ENCODE results near the gene ANKRD34B.
A peak's percentile ranks its signal among the peaks of the same experiment; 100 is the strongest.
"Not testable (repeated sequence)": the region's sequence is repeated elsewhere in the genome, so short reads cannot be mapped to it uniquely, and the experiment has no call there.

The ANKRD34B gene

DNA sequence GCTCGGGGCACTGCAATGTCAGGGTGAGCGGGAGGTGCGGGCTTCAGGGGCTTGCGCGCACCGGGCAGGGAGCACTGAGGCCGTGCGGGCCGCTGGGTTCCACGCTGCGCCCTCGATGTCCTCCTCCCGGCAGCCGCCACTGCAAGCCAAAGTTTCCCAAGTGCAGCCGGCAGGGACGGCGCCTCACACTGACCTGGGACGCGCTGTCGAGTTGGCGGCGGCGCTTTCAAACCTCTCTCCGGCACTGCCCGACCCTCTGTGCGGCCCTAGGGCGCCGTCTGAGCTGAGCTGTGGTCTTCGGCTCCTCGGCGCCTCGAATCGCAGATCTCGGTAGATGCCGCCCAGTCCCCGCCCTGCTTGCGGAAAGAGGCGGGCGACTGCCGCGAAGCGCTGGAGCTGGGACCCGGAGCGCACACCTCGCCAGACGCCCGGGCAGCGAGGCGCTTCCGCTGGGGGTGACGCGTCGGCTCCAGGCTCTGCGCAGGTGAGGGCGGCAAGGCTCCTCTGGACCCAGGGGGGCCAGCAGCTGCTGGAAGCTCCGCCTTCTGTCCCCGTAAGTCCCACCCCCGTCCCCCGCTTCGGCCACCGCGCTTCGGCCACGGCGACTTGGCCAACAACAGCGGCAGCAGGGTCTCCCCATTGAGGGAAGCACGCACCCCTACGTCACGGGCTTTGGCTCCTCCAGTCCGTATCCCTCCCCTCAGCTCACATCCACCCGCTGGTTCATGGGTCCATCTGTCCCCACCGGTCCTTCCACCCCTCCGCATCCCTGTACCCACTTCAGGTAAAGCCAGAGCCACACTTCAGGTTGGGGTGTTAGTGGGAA lies at the start of gene ANKRD34B:
TSS of gene ANKRD34B (minus strand) at position 320 of the 826 bp plus-strand sequence. CDS start 10,261 bp downstream, outside the sequence.
- DNase-seq (ENCODE audit: extremely low read depth in 1 of 2, low read depth in 1 of 2) = peak; percentile 20 to 23

DNA sequence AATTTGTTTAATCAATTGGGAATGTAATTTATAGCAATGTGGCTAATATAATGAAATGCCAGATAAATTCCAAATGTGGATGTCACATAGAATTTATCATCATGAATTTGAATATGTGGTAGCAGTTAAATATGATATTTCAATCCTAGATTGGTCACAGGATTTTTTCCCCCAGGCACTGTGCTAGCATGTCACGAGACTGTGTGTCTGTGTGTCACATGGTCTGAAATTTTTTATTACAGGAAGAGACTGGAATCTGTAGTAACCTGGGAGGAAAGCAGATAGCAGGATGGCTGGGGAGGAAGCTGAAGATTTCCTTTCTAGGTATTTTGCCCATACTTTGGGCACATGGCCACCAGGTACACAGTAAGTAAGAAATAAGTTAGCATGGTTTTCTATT lies 49.0 kb upstream of the ANKRD34B start:
- DNase-seq (ENCODE audit: extremely low read depth in 1 of 2, low read depth in 1 of 2) = no peak

DNA sequence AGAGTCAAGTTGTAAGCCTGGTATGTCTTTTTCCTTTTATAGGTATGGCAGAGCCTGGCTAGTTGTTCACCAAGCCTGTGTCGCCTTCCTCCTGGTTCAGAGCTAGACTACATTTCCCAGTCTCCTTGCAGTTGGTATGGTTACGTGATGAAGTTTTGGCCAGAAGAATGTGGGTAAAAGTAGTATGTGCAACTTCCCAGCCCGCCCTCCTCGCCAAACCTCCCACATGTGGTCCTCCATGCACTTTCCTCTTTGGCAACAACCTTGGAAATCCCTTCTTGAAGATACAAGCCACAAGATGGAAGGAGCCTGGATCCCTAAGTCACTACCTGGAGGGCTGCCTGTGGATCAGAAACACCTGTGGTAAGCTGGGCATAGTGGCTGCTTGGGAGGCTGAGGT lies 48.4 kb upstream of the ANKRD34B start:
- DNase-seq (ENCODE audit: extremely low read depth in 1 of 2, low read depth in 1 of 2) = no peak

DNA sequence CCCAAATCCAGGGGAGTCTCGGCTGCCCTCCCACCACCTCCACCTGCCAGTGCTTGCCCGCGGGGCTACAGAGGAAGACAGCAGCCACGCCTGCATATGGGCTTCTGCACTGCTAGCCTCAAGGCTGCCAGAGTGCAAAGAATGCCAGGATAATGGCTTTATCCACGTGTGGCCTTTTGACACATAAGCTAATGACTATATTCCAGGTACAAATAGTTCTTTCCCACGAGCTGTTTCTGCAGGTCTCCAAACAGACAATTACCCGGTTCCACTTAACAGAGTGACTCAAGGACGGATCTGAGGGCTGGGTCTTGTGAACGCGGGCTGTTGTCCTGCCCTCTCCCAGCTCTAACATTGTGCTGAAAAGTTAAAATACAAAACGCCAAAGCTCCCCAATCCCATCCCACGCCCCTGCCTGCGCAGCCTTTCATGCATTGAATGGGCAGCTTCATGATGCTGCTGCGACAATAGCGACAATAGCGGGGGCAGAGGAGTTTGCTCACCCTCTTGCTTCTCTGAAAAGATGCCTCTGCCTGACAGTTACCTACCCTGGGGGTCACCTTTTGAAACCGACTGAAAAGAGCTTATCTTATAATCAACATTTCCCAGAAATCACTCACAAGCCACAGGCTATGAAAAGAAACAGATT lies 45.3 kb upstream of the ANKRD34B start:
- DNase-seq (ENCODE audit: extremely low read depth in 1 of 2, low read depth in 1 of 2) = no peak

DNA sequence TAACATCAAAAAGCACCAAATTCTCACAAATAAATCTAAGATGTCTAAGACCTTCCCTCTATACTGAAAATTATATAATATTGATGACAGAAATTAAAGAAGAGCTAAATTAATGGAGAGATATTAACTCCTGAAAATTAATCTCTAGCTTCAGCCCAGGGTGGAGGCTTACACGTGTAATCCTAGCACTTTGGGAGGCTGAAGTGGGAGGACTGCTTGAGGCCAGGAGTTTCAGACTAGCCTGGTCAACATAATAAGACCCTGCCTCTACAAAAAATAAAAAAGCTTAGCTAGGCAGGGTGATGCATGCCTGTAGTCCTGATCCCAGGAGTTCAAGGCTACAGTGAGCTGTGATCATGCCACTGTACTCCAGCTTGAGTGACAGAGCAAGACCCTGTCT lies 39.6 kb upstream of the ANKRD34B start:
- no peak for DNase-seq (ENCODE audit: extremely low read depth in 1 of 2, low read depth in 1 of 2)

DNA sequence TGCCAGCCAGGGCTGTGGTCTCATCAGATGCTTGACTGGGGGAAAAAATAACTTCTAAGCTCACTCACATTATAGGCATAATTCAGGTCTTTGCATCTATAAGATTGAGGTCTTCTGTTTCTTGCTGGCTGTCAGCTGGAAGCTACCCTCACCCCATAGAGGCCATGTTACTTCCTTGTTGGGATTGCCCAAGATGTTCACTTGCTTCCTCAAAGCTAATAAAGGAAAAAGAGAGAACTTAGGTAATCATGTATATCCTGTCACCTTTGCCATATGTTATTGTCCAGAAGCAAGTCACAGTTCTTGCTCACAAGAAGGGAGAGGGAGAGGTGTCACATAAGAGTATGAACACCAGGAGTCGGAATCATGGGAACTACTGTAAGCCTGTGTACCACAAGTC lies 38.7 kb upstream of the ANKRD34B start:
- no peak for DNase-seq (ENCODE audit: extremely low read depth in 1 of 2, low read depth in 1 of 2)

DNA sequence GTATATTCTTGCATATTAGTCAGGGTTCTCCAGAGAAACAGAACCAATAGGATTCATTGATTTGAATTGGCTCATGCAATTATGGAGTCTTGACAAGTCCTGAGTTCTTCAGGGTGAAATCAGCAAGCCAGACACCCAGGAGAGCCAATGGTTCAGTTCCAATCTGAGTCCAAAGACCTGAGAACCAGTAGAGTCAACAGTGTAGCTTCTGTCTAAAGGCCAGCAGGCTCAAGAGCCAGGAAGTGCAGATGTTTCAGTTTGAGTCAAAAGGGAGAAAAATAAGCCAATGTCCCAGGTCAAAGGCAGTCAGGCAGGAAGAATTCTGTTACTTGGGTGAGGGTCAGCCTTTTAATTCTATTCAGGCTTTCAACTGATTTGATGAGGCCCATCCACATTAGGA lies 37.8 kb upstream of the ANKRD34B start:
- DNase-seq (ENCODE audit: extremely low read depth in 1 of 2, low read depth in 1 of 2) = no peak

DNA sequence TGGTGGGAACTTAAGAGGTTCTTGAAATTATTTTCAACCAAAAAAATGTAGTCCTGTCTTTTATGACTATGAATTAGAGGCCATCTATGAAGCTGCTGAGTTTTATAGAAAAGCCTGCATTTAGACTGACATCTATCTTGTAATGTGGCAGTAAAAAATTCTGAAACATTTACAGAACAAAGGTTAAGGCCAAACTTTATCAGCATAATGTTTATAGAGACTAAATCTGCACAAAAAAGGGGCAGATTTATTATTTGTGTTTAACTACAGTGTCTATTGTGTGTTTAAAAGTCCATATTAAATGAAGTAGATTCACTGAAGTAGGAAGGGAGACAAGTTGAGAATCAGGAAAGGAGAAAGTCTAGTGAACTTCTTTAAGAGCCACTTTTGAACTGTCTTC lies 37.3 kb upstream of the ANKRD34B start:
- no peak for DNase-seq (ENCODE audit: extremely low read depth in 1 of 2, low read depth in 1 of 2)

DNA sequence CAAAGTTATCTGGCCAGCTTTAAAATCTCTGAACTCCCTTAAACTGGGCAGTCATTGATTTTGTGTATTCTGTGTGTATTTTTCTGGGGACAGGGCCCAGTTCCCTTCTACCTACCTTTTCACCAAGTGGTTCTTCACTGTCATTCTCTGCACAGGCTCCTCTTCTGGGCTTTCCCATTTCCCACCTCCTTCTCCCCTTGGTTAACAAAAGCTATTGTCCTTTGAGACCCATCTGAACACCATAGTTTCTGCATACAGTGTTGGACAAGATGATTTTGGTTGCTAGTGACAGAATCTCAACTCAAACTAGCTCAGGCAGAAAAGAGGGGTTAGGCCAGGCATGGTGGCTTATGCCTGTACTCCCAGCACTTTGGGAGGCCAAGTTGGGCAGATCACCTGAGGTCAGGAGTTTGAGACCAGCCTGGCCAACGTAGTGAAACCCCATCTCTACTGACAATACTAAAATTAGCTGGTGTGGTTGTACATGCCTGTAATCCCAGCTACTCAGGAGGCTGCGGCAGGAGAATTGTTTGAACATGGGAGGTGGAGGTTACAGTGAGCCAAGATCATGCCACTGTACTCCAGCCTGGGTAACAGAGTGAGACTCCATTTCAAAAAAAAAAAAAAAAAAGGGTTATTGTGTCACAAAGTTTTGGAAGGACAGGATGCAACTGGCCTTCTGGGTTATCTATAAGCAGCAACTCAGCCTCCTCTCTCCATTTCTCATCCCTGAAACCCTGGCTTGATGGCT lies 31.0 kb upstream of the ANKRD34B start:
- DNase-seq (ENCODE audit: extremely low read depth in 1 of 2, low read depth in 1 of 2) = no peak

DNA sequence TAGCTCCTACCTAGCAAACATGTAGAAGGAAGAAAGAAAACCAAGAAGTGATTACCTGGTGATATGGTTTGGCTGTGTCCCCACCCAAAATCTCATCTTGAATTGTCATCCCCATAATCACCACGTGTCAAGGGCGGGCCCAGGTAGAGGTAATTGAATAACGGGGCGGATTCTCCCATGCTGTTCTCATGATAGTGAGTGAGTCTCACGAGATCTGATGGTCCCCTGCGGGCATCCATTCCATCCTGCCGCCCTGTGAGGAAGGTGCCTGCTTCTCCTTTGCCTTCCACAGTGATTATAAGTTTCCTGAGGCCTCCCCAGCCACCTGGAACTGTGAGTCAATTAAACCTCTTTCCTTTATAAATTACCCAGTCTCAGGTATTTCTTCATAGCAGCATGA lies 27.4 kb upstream of the ANKRD34B start:
- no peak for DNase-seq (ENCODE audit: extremely low read depth in 1 of 2, low read depth in 1 of 2)

DNA sequence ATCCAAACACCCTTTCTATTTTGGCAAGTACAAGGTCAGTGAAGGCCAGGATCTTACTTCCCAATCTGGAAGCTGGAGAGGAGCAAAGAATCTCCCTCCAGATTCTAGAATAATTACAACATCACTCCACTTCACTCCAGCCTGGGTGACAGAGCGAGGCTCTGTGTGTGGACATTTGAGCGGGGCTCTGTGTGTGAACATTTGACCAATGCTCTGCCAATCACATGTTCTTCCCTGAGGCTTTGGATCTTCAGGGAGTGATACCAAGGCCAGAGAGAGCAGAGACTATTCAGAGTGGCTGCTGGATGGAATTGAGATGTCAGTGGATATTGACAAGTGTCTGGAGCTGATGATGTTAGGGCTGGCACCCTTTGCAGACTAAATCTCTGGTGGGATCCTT lies 24.7 kb upstream of the ANKRD34B start:
- DNase-seq (ENCODE audit: extremely low read depth in 1 of 2, low read depth in 1 of 2) = no peak

DNA sequence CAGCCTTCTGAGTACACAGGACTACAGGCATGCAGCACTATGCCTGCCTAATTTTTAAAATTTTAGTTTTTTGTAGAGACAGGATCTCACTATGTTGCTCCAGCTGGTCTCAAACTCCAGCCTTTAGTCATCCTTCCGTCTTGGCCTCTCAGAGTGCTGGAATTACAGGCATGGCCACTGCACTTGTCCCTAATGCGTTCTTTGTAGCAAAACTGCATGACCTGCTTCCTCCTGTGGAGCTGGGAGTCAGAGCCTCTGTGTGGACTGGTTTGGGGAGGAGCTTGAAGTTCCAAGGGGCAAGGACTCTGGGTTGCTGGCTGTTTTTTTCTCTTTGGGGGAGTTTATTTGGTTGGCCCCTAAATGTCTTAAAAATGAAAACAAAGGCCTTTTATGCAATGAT lies 22.7 kb upstream of the ANKRD34B start:
- no peak for DNase-seq (ENCODE audit: extremely low read depth in 1 of 2, low read depth in 1 of 2)

DNA sequence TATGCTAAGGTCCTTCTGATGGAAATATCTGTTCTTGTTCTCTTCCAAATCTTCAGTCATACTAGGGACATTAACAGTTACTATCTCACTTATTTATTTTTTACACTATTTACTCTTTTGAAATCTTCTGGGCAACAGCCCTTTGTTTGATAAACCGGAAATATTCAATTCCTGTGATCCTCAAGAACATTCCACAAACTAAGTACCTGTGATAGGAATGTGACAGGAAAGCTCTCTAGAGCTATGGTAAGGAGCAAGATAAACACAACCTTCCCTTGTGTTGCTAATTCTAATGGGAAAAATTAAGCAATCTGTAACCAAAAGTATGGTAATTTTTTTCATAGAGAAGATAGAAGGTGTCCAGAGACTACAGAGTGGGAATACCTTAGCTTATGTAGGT lies 22.0 kb upstream of the ANKRD34B start:
- DNase-seq (ENCODE audit: extremely low read depth in 1 of 2, low read depth in 1 of 2) = no peak

DNA sequence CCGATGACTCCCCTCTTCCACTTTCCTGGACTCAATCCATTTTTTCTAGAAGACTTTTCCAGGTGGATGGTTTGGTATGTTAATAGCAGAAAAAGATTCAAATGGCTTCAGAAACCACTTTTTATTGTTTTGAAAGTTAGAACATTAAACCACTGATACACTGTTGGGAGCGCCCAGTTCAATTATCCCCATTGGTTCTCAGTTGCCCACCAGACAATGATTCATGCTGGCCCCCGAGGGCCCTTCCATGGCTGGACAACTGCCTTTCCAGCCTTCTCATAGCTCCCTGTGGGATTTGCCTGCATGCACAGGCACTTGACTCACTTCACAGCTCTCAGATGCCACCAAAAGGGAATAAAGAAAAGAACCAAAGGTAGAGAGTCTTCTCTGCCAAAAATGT lies 21.3 kb upstream of the ANKRD34B start:
- DNase-seq (ENCODE audit: extremely low read depth in 1 of 2, low read depth in 1 of 2) = no peak

DNA sequence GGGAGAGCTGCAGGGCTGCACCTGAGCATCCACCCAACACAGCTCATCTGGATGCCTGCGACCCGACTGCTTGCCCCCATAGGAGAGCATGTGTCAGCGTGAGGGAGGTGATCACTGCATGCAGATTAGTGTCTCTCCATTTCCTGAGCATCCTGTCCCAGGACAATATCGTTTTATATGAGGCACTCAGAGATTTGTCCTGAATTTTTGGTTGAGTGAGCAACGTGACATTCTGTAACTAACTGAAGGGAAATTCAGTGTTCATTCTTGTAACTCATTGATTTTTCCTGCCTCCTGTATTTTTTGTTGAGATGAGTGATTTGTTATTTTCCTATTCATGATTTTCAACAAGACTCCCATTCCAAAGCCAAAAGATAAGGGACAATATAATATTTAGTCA lies 20.7 kb upstream of the ANKRD34B start:
- DNase-seq (ENCODE audit: extremely low read depth in 1 of 2, low read depth in 1 of 2) = no peak

DNA sequence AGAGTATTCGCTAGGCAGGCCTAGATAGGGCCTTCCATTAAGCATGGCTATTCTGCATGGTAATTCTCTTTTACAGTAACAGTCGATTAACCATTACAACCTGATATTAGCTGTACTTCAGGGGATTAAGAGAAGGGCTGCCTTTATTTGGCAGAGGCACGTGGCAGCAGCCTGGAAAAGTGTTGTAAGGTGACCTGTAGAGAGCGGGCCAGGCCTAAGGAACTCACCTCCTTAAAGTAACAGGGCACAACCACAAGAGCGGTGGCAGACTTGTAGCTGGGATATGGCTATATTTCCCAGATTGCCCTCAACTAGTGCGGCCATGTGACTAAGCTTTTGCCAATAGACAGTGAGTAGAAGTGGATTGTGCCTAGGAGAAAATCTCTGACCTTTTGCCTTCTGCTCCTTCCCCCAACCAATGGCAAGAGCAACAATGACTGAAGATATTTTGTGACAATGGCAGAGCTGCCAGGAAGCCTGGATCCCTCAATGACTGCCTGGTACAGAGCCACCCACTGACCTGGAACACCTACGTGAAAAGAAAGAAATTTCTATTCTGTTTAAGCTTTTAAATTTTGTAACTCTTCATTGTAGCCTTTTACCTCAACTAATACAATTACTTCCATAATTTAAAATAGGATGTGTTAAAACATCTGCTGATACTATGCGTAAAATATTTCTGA lies 18.9 kb upstream of the ANKRD34B start:
- DNase-seq (ENCODE audit: extremely low read depth in 1 of 2, low read depth in 1 of 2) = no peak

DNA sequence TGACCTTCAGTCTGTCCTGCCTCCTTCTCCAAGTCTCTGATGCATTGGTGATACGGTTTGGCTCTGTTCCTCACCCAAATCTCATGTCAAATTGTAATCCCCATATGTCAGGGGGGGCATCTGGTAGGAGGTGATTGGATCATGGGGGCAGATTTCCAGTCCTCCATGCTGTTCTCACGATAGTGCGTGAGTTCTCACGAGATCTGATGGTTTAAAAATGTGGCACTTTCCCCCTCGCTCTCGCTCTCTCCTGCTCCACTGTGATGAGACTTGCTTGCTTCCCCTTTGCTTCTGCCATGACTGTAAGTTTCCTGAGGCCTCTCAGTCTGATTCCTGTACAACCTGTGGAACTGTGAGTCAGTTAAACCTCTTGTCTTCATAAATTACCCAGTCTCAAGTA lies 14.7 kb upstream of the ANKRD34B start:
- no peak for DNase-seq (ENCODE audit: extremely low read depth in 1 of 2, low read depth in 1 of 2)

DNA sequence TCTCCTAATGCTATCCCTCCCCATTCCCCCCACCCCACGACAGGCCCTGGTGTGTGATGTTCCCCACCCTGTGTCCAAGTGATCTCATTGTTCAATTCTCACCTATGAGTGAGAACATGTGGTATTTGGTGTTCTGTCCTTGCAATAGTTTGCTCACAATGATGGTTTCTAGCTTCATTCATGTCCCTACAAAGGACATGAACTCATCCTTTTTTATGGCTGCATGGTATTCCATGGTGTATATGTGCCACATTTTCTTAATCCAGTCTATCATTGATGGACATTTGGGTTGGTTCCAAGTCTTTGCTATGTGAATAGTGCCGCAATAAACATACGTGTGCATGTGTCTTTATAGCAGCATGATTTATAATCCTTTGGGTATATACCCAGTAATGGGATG lies 10.2 kb upstream of the ANKRD34B start:
- not testable (repeated sequence) for DNase-seq (ENCODE audit: extremely low read depth in 1 of 2, low read depth in 1 of 2)

DNA sequence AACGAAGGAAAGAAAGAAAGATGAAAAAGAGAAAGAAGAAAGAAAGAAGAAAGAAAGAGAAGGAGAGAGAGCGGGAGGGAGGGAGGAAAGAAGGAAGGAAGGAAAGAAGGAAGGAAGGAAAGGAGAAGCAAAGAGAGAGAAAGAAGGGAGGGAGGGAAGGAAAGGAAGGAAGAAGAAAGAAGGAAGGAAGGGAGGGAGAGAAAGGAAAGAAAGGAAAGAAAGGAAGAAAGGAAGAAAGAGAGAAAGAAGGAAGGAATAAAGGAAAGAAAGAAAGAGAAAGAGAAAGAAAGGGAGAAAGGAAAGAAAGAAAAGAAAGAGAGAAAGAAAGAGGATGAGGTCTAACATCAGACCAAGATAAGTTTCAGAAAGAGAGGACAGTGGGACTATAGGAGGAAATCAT lies 9.0 kb upstream of the ANKRD34B start:
- DNase-seq (ENCODE audit: extremely low read depth in 1 of 2, low read depth in 1 of 2) = no peak

DNA sequence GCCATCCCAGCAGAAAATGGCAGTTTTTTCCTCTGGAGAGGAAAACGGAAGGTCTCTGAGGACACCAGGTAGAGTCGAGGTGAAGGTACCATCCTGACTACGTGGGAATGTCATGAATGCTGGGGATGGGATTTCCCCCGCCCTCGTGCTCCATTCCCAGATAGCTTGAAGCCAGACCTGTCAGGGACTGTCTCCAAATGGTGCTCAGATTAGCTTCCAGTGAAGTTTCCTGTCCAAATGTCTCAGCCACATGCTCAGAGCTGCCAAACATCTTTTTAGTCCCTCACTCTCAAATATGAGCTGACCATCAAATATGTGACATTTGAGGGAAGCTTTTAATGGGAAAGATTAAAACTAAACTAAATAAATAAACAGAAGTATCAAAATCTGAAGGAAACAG lies 7.6 kb upstream of the ANKRD34B start:
- no peak for DNase-seq (ENCODE audit: extremely low read depth in 1 of 2, low read depth in 1 of 2)

DNA sequence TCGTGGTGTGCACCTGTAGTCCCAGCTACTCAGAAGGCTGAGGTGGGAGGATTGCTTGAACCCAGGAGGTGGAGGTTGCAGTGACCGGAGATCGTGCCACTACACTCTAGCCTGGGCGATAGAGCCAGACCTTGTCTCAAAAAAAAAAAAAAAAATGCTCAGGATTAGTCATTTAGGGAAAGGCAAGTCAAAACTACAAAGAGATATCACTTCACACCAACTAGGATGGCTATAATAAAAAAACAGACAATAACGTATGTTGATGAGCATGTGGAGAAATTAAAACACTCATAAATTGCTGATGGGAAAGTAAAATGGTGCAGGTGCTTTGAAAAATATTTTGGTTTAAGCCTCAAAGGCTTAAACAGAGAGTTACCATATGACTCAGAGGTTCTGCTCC lies 6.3 kb upstream of the ANKRD34B start:
- no peak for DNase-seq (ENCODE audit: extremely low read depth in 1 of 2, low read depth in 1 of 2)
